Kidney epithelial cell (primary cell): ENCODE measurements around the gene RANBP9. TPM values are rescaled to one million over a fixed set of nuclear protein-coding genes. Genes with fewer than 3 reads are reported as not detected.

Source experiments
- DNase-seq: peaks from one replicate; pipeline ENCODE4 v3.0.0-alpha.2; 2010; ENCODE audit warnings: low read depth
- H3K27me3 ChIP-seq: 2 replicates; pipeline ENCODE4 v1.6.0; 2011; ENCODE audit warnings: low read length; ENCODE audit not compliant: control insufficient read depth, insufficient read depth
- H3K36me3 ChIP-seq: 2 replicates; pipeline ENCODE4 v1.5.1; 2011; ENCODE audit warnings: low read length; ENCODE audit not compliant: control insufficient read depth, insufficient read depth
- H3K4me3 ChIP-seq: 2 replicates; pipeline ENCODE4 v1.5.1; 2011; ENCODE audit warnings: low read depth, mild to moderate bottlenecking, control low read depth, low read length
- CTCF ChIP-seq: IDR thresholded peaks from 2 replicates; pipeline ENCODE4 v1.5.1; 2011; ENCODE audit warnings: mild to moderate bottlenecking, moderate library complexity, low read length, control low read depth, inconsistent platforms; ENCODE audit not compliant: insufficient read depth, poor library complexity, severe bottlenecking
- total RNA-seq: library from RNA; depleted of rRNA; stranded (reverse); fragments of >200 nt; gene quantifications from 2 replicates; pipeline ENCODE4 v1.2.3, GENCODE V29; 2015

Gene RANBP9
- total RNA-seq, 1 donor from 2014 or later: 25.7 TPM

DNA sequence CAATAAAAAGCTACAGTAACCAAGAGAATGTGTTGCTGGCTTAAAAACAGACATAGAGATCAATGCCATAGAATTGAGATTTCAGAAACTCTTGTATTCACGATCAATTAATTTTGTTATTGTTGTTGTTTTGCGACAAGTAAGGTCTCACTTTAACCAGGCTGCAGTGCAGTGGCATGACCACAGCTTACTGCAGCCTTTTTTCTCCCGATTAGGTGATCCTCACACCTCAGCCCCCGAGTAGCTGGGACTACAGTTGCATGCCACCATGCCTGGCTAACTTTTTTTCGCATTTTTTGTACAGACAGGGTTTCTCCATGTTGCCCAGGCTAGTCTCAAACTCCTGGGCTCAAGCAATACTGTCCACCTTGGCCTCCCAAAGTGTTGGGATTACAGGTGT lies 42.2 kb downstream of the RANBP9 start:
- DNase-seq: no peak
- Histone ChIP-seq H3K27me3 (no peaks in the 10 kb centered on the region), H3K4me3 (no peak overlapping the region), H3K36me3 (no peaks in the 10 kb centered on the region)
- TF ChIP-seq CTCF: no peak

DNA sequence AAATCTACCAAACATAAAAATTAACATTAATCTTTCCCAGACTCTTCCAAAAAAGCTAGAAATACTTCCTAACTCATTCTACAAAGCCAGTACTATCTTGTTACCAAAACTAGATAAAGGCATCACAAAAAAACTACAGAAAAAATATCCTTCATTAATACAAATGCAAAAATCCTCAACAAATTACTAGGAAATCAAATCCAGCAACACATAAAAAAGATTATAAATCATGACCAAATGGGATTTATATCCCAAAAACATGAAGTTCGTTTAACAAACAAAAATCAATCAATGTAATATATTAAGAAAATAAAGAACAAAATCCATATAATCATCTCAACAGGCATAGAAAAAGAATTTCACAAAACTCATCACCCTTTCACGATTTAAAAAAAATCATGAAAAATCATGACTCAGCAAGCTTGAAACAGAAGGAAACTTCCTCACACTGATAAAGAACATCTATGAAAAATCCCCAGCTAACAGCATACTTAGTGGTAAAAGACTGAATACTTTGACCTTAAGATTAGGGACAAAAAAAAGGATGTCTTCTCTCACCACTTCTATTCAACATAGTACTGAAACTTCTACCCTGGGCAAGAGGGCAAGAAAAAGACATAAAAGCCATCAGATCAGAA lies 43.2 kb downstream of the RANBP9 start:
- TF ChIP-seq CTCF: no peak
- DNase-seq: no peak
- Histone ChIP-seq H3K27me3 (no peaks in the 10 kb centered on the region), H3K36me3 (no peaks in the 10 kb centered on the region), H3K4me3 (no peak overlapping the region)

- no peaks in the 10 kb centered on the region for H3K27me3 ChIP-seq
- H3K4me3 ChIP-seq: no peak overlapping the region
- no peak for TF ChIP-seq CTCF
- H3K36me3 ChIP-seq: no peaks in the 10 kb centered on the region
- no peak for DNase-seq
Measured at GRCh38 chr6:13667655-13668054, 44.0 kb downstream of the RANBP9 start.

DNA sequence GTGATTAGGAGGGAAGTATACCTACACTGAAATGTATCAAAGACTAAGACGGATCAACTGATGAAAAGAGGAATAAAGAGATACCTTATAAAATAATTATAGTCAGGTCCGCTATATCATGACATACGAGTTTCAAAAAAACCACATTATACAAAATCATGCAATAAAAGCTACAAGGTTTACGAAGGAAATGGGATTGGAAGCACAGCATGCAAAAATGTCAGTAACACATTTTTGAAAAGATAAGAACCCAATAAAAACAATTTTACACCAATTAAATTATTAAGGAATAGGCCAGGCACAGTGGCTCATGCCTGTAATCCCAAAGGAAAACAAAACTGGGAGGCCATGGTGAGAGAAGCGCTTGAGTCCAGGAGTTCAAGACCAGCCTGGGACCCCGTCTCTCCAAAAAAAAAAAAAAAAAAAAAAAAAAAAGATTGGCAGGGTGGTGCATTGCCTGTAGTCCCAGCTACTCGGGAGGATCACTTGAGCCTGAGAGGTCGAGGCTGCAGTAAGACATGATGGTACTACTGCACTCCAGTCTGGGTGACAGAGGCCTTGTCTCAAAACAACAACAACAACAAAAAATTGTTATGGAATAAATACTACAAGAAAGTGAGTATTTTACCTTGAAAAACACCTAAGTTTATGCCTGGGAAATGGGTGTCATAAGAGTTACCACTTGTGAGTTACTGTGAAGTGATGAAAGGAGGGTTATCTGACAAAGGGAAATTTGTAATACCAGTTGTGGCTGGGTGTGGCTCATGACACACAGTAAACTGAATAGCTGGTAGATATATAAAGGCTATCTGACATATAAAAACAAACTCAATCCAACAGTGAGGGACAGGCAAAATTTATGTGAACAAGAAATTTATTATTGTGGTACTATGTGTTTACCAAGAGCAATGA lies 45.2 kb downstream of the RANBP9 start:
- Histone ChIP-seq H3K4me3 (no peak overlapping the region), H3K27me3 (no peaks in the 10 kb centered on the region), H3K36me3 (no peaks in the 10 kb centered on the region)
- DNase-seq: no peak
- no peak for TF ChIP-seq CTCF

DNA sequence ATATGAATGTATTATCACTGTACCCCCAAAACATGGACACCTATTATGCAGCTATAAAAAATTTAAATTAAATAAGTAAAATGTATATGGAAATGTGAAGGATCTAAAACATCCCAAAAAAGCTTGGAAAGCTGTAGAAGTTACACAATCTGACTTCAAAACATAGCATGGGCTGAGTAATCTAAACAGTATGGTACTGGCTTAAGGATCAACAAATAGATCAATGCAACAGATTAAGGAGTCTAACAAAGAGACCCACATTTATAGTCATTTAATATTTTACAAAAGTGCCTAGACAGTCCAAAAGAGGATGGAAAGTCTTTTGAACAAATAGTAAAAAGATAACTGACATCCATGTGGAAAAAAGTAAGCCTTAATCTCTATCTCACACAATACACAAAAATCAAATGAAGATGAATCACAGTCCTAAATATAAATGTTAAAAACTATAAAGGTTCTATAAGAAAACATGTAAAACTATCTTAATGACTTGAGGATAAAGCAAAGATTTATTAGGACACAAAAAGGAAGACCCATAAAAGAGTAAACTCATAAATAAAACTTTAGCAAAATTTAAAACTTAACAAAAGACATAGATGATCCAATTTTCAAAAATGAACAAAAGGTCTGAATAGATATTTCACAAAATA lies 46.8 kb downstream of the RANBP9 start:
- no peak for TF ChIP-seq CTCF
- Histone ChIP-seq H3K27me3 (no peaks in the 10 kb centered on the region), H3K36me3 (no peaks in the 10 kb centered on the region), H3K4me3 (no peak overlapping the region)
- no peak for DNase-seq
